Measurements from ENCODE around the gene ODC1.

- TF ChIP-seq POLR2A (IDR thresholded peaks at IDR 0.05): no peak
- no peak for TF ChIP-seq CTCF (IDR thresholded peaks at IDR 0.05)
- no peak for TF ChIP-seq POLR2AphosphoS5 (IDR thresholded peaks at IDR 0.05; ENCODE audit: insufficient read depth in 1 of 2, low read depth in 1 of 2)
These were observed 8.8 kb downstream of the ODC1 start for GRCh38 chr2:10439185-10439879.
